A549 (cell line): ENCODE data around the gene KIAA0753. TPM values are rescaled to one million over a fixed set of nuclear protein-coding genes. Genes with fewer than 3 reads are reported as not detected.

Experiments used
- ATAC-seq, 2 experiments: fragments of 200-7000 bp in 1 of 2; fragments of >200 bp in 1 of 2; cut with Nextera tagmentation in 1 of 2; cut with Tn5 transposase in 1 of 2; 3 replicates each; pipeline versions ENCODE4 v1.8.0 to v1.9.1; 2018 to 2020; ENCODE audit warnings: mild to moderate bottlenecking in 1 of 2, moderate library complexity in 1 of 2
- CTCF ChIA-PET: fragments of 300-600 bp; sonication (Branson Sonifier 250); formaldehyde crosslinking; extraction: SDS; loops from one replicate; lab custom pipeline; 2021; ENCODE audit warnings: antibody characterized with exemption, inconsistent platforms; lab: Yijun Ruan, JAX
- POLR2A ChIA-PET: fragments of 350-600 bp; formaldehyde crosslinking; extraction: SDS; loops from one replicate; lab custom pipeline; 2021; ENCODE audit warnings: antibody characterized with exemption, inconsistent platforms; lab: Yijun Ruan, JAX
- DNase-seq, 2 experiments: peaks; one replicate each; pipeline versions ENCODE4 v3.0.0 to v3.0.0-alpha.2; 2011 to 2016; ENCODE audit warnings: low read depth in 1 of 2, low spot score in 1 of 2
- FAIRE-seq: peaks from 2 replicates; lab custom pipeline; 2011; peaks lifted over from hg19 to GRCh38; lab: Jason Lieb, UNC
- H3K27ac ChIP-seq, 2 experiments: fragments of >200 bp; sonication (Bioruptor Twin); formaldehyde crosslinking; 3 replicates each; pipeline ENCODE4 v1.5.1; 2016 to 2017
- H3K4me1 ChIP-seq: fragments of >200 bp; sonication (Bioruptor Twin); formaldehyde crosslinking; 3 replicates; pipeline ENCODE4 v1.6.1; 2016
- H3K4me2 ChIP-seq: fragments of >200 bp; sonication (Bioruptor Twin); formaldehyde crosslinking; 3 replicates; pipeline ENCODE4 v1.6.1; 2016
- H3K4me3 ChIP-seq: fragments of >200 bp; sonication (Bioruptor Twin); formaldehyde crosslinking; 3 replicates; pipeline ENCODE4 v1.5.1; 2016
- H3K9me3 ChIP-seq: fragments of >200 bp; sonication (Bioruptor Twin); formaldehyde crosslinking; 3 replicates; pipeline ENCODE4 v1.6.1; 2016
- BHLHE40 ChIP-seq: IDR thresholded peaks from 2 replicates; pipeline ENCODE4 v1.6.1; 2012; ENCODE audit warnings: low read depth, low read length, inconsistent platforms
- CBX2 ChIP-seq: fragments of 200-600 bp; sonication (generic); IDR thresholded peaks from 2 replicates; pipeline ENCODE4 v1.6.1; 2016; ENCODE audit warnings: low read depth, mild to moderate bottlenecking, borderline replicate concordance
- CHD2 ChIP-seq: fragments of 150-350 bp; IDR thresholded peaks from 2 replicates; pipeline ENCODE4 v1.6.1; 2014; ENCODE audit warnings: low read length; ENCODE audit not compliant: partially characterized antibody
- CHD4 ChIP-seq: fragments of 200-600 bp; sonication (generic); IDR thresholded peaks from 2 replicates; pipeline ENCODE4 v1.6.1; 2016; ENCODE audit warnings: antibody characterized with exemption, mild to moderate bottlenecking, borderline replicate concordance
- EP300 ChIP-seq, 2 experiments: fragments of >200 bp; sonication (Bioruptor Twin); formaldehyde crosslinking; IDR thresholded peaks; 2 replicates in 1 of 2; 3 replicates in 1 of 2; pipeline ENCODE4 v1.6.1; 2016 to 2017
- ESRRA ChIP-seq: fragments of 150-350 bp; IDR thresholded peaks from 2 replicates; pipeline ENCODE4 v1.6.1; 2014; ENCODE audit warnings: mild to moderate bottlenecking, low read length, borderline replicate concordance
- FOXS1 ChIP-seq: fragments of 250-450 bp; sonication (Bioruptor Pico); IDR thresholded peaks from 2 replicates; pipeline ENCODE4 v1.5.0; 2020; ENCODE audit warnings: mild to moderate bottlenecking, moderate library complexity
- GATA3 ChIP-seq: IDR thresholded peaks from 2 replicates; pipeline ENCODE4 v1.6.1; 2012; ENCODE audit warnings: borderline replicate concordance
- HDAC2 ChIP-seq: fragments of 200-600 bp; sonication (generic); IDR thresholded peaks from 2 replicates; pipeline ENCODE4 v1.6.1; 2016
- HEYL ChIP-seq: fragments of 250-450 bp; sonication (Bioruptor Pico); IDR thresholded peaks from 2 replicates; pipeline ENCODE4 v1.8.0; 2021; ENCODE audit warnings: mild to moderate bottlenecking, moderate library complexity
- HOXB13 ChIP-seq: fragments of 250-450 bp; sonication (Bioruptor Pico); IDR thresholded peaks from 2 replicates; pipeline ENCODE4 v1.5.0; 2020; ENCODE audit warnings: low read depth, mild to moderate bottlenecking, moderate library complexity
- HOXB5 ChIP-seq: fragments of 250-450 bp; sonication (Bioruptor Pico); IDR thresholded peaks from 2 replicates; pipeline ENCODE4 v1.5.0; 2020; ENCODE audit warnings: mild to moderate bottlenecking, moderate library complexity
- JUNB ChIP-seq: fragments of >200 bp; sonication (Bioruptor Twin); formaldehyde crosslinking; IDR thresholded peaks from 2 replicates; pipeline ENCODE4 v1.6.1; 2016
- NFE2L2 ChIP-seq: fragments of 150-350 bp; conservative IDR thresholded peaks from 2 replicates; pipeline ENCODE4 v1.6.1; 2014; ENCODE audit warnings: low read length
- NPAS2 ChIP-seq: fragments of 250-450 bp; sonication (Bioruptor Pico); IDR thresholded peaks from 2 replicates; pipeline ENCODE4 v1.8.0; 2022; ENCODE audit warnings: mild to moderate bottlenecking, moderate library complexity, borderline replicate concordance
- RAD21 ChIP-seq, 2 experiments: fragments of >200 bp in 1 of 2; sonication (Bioruptor Twin) in 1 of 2; formaldehyde crosslinking in 1 of 2; IDR thresholded peaks in 1 of 2; conservative IDR thresholded peaks in 1 of 2; 2 replicates in 1 of 2; 3 replicates in 1 of 2; pipeline ENCODE4 v1.6.1; 2012 to 2018; ENCODE audit warnings: inconsistent platforms in 1 of 2
- RARB ChIP-seq: fragments of 250-450 bp; sonication (Bioruptor Pico); IDR thresholded peaks from 2 replicates; pipeline ENCODE4 v1.8.0; 2021; ENCODE audit warnings: mild to moderate bottlenecking, moderate library complexity
- RCOR1 ChIP-seq: fragments of 150-350 bp; IDR thresholded peaks from 2 replicates; pipeline ENCODE4 v1.6.1; 2014; ENCODE audit warnings: antibody characterized with exemption, low read length, low read depth
- SMC3 ChIP-seq: fragments of >200 bp; sonication (Bioruptor Twin); formaldehyde crosslinking; IDR thresholded peaks from 3 replicates; pipeline ENCODE4 v1.6.1; 2018; ENCODE audit warnings: inconsistent platforms
- SREBF2 ChIP-seq: fragments of 450-650 bp; IDR thresholded peaks from 2 replicates; pipeline ENCODE4 v1.6.1; 2014; ENCODE audit warnings: mild to moderate bottlenecking, moderate library complexity
- TFCP2L1 ChIP-seq: fragments of 250-450 bp; sonication (Bioruptor Pico); IDR thresholded peaks from 2 replicates; pipeline ENCODE4 v1.5.0; 2021; ENCODE audit warnings: mild to moderate bottlenecking
- TP53 ChIP-seq: fragments of 250-450 bp; sonication (Bioruptor Pico); IDR thresholded peaks from 2 replicates; pipeline ENCODE4 v1.5.0; 2021; ENCODE audit warnings: mild to moderate bottlenecking, moderate library complexity
- WGBS: methylation state at CpG from one replicate; pipeline ENCODE4 v1.1.6; 2017; ENCODE audit errors: missing lambda C conversion rate; 5-methylcytosine and 5-hydroxymethylcytosine counted together
- polyA plus RNA-seq, 4 experiments: library from polyadenylated mRNA; depleted of rRNA in 3 of 4; stranded (reverse); fragments of >200 nt; fragmentation: RNase III in 1 of 4; extraction: RNeasy Plus Mini Kit Qiagen cat#74134 plus additional on column Dnase treatment in 1 of 4; gene quantifications; 2 replicates in 3 of 4; 3 replicates in 1 of 4; pipeline ENCODE4 v1.2.3, GENCODE V29; 2011 to 2017
- TF ChIP-seq, protein P1 (sequence below): fragments of >200 bp; sonication (Bioruptor Twin); formaldehyde crosslinking; IDR thresholded peaks from 3 replicates; pipeline ENCODE4 v1.6.1; 2016
- TF ChIP-seq, protein P2 (sequence below): fragments of 150-350 bp; IDR thresholded peaks from 2 replicates; pipeline ENCODE4 v1.6.1; 2014; ENCODE audit warnings: low read depth, mild to moderate bottlenecking, low read length
- TF ChIP-seq, protein P3 (sequence below): fragments of 200-600 bp; sonication (generic); IDR thresholded peaks from 2 replicates; pipeline ENCODE4 v1.6.1; 2016; ENCODE audit warnings: antibody characterized with exemption, mild to moderate bottlenecking, moderate library complexity

KIAA0753 gene
- polyA plus RNA-seq, 2 of the 4 experiments (the other 2 are of a cell fraction), result 13.6 to 15.2 TPM

DNA sequence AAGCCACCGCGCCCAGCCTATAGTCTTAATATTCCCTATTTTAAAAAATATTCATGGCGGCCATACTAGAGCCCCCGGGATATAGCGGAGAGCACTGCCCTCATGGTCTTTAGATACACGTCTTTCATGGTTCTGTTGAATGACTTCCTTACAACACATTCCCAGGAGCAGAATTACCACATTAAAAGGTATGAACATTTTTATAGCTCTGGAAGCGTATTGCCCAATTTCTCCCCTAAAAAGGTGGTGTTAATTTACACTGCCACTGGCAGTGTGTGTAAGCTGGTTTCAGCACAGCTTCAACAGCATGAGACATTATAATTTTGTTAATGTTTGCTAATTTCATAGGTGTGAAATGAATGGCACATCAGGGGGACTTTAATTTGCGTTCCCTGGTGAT, 30.1 kb upstream of the KIAA0753 start:
- Histone ChIP-seq H3K27ac (no peak overlapping the region), H3K4me2 (no peak overlapping the region), H3K4me3 (no peak overlapping the region), H3K4me1 (peaks cover 4% of the 10 kb centered on the region; the same call in 1 of the 3 replicates), H3K9me3 (no peaks in the 10 kb centered on the region)
- ChIA-PET CTCF (interaction anchor here (0.5 to 17.8 kb wide), 7 partner anchors 9 to 335 kb away, joined by 3 to 293 read pairs (median 5); partner anchors contain the start of genes RNASEK and SLC13A5), POLR2A (no interaction called here)
- FAIRE-seq, result no peak
- no peak for ATAC-seq
- WGBS, result 91% methylated on average over 8 of the region's 8 CpGs
- TF ChIP-seq GATA3 (no peak), ESRRA (no peak), CHD2 (no peak), HEYL (CRISPR knock-in tag) (no peak), HOXB5 (CRISPR knock-in tag) (no peak), RARB (no peak), SMC3 (no peak), FOXS1 (CRISPR knock-in tag) (no peak), HOXB13 (CRISPR knock-in tag) (no peak), SREBF2 (no peak), HDAC2 (no peak)
- TF ChIP-seq, protein P1, sequence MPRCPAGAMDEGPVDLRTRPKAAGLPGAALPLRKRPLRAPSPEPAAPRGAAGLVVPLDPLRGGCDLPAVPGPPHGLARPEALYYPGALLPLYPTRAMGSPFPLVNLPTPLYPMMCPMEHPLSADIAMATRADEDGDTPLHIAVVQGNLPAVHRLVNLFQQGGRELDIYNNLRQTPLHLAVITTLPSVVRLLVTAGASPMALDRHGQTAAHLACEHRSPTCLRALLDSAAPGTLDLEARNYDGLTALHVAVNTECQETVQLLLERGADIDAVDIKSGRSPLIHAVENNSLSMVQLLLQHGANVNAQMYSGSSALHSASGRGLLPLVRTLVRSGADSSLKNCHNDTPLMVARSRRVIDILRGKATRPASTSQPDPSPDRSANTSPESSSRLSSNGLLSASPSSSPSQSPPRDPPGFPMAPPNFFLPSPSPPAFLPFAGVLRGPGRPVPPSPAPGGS, result no peak
- TF ChIP-seq, protein P2, sequence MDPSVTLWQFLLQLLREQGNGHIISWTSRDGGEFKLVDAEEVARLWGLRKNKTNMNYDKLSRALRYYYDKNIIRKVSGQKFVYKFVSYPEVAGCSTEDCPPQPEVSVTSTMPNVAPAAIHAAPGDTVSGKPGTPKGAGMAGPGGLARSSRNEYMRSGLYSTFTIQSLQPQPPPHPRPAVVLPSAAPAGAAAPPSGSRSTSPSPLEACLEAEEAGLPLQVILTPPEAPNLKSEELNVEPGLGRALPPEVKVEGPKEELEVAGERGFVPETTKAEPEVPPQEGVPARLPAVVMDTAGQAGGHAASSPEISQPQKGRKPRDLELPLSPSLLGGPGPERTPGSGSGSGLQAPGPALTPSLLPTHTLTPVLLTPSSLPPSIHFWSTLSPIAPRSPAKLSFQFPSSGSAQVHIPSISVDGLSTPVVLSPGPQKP, result no peak
- no peak for DNase-seq

DNA sequence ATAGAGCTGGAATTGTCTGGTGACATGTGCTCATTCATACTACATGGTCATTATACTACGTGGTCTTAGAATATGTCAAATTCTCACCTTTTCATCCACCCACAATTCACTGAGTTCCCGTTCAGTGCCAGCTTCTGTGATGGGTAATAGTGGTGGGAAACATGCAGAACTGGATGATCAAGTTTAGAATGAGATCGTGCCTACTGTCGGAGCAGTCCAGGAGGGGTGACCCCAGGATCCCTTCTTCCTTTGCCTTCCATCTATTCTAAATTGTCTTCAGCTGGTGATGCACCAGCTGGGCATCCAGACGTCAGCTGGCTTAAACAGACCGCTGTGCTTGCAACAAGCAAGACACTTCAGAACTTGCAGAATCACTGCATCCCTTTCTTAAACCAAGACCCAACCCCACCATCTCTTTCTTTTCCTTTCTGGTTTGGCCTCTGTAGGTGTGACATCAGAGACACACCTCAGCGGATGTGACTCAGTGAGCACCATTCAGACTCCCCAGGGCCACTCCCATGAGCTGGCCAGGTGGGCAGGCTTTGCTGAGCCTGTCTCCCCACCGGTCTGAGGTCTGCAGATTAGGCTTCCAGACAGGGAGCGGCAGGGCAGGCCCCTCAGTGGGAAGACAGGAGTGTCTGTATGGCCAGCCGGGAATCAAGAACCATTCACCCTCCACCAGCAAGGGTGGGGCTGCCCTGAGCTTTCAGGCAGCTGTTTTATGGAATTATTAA, 29.1 kb upstream of the KIAA0753 start:
- WGBS, result 51% methylated on average over 10 of the region's 10 CpGs
- POLR2A ChIA-PET, result no interaction called here
- H3K4me2 ChIP-seq, result 0 out of 3 replicates have a peak overlapping the region, but pooled peaks have one; percentile 11
- TF ChIP-seq GATA3, result no peak
- no peak for TF ChIP-seq TP53 (CRISPR knock-in tag)
- TF ChIP-seq RCOR1, result no peak
- TF ChIP-seq, all 56 proteins: peak for 0
- CTCF ChIA-PET, result interaction anchor here (0.5 to 17.8 kb wide), 12 partner anchors 24 to 352 kb away, joined by 3 to 293 read pairs (median 6); partner anchors contain the start of genes RNASEK and SLC13A5
- Histone ChIP-seq H3K4me1 (peaks cover 4% of the 10 kb centered on the region; the same call in 1 of the 3 replicates), H3K9me3 (no peaks in the 10 kb centered on the region), H3K27ac (no peak overlapping the region), H3K4me3 (no peak overlapping the region)
- DNase-seq (peak in 1 of 2 experiments; percentile 48), ATAC-seq (no peak), FAIRE-seq (peak; percentile 54)

DNA sequence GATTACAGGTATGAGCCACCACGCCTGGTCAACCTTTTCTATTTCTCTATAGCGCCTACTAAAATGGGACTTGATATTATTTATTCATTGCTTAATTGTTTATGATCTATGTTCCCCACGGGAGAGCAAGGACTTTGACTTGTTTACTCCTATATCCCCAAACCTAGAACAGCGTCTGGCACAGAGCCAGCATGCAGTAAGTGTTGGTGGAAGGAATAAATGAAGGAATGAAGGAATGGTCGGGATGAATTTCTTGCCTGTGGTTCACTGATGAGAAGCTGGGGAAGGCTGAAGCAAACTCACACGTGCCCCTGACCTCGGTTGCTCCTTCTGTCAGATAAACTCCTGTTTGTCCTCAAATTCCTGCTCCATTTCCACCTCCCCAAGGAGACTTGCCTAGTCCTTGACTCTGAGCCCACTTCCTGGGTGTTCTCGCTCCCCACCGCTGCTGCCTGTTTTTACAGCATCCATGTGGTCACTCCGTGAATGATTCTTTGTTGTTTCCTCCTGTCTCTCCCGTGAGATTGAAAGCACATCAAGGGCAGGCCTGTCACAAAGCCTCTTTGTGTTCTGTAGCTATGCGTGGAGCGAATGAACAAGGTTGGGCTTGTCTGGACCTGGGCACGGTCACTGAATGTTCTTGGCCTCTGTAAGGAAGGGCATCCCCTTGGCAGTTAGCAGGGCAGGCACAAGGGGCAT, 28.4 kb upstream of the KIAA0753 start:
- no peak overlapping the region for H3K4me3 ChIP-seq
- no peak overlapping the region for H3K4me2 ChIP-seq
- DNase-seq (no peak), FAIRE-seq (no peak), ATAC-seq (no peak)
- H3K9me3 ChIP-seq, result no peaks in the 10 kb centered on the region
- H3K4me1 ChIP-seq, result peaks cover 4% of the 10 kb centered on the region; the same call in 1 of the 3 replicates
- no peak for TF ChIP-seq GATA3
- TF ChIP-seq TP53 (CRISPR knock-in tag), result no peak
- TF ChIP-seq NFE2L2, result no peak
- no peak for TF ChIP-seq NPAS2
- TF ChIP-seq EP300 (IDR thresholded peaks at IDR 0.05), result no peak
- no peak for TF ChIP-seq RAD21 (conservative IDR thresholded peaks at IDR 0.05 in 1 of 2, IDR thresholded peaks at IDR 0.05 in 1 of 2)
- TF ChIP-seq CBX2, result no peak
- no peak for TF ChIP-seq TFCP2L1 (CRISPR knock-in tag)
- TF ChIP-seq, protein P3, sequence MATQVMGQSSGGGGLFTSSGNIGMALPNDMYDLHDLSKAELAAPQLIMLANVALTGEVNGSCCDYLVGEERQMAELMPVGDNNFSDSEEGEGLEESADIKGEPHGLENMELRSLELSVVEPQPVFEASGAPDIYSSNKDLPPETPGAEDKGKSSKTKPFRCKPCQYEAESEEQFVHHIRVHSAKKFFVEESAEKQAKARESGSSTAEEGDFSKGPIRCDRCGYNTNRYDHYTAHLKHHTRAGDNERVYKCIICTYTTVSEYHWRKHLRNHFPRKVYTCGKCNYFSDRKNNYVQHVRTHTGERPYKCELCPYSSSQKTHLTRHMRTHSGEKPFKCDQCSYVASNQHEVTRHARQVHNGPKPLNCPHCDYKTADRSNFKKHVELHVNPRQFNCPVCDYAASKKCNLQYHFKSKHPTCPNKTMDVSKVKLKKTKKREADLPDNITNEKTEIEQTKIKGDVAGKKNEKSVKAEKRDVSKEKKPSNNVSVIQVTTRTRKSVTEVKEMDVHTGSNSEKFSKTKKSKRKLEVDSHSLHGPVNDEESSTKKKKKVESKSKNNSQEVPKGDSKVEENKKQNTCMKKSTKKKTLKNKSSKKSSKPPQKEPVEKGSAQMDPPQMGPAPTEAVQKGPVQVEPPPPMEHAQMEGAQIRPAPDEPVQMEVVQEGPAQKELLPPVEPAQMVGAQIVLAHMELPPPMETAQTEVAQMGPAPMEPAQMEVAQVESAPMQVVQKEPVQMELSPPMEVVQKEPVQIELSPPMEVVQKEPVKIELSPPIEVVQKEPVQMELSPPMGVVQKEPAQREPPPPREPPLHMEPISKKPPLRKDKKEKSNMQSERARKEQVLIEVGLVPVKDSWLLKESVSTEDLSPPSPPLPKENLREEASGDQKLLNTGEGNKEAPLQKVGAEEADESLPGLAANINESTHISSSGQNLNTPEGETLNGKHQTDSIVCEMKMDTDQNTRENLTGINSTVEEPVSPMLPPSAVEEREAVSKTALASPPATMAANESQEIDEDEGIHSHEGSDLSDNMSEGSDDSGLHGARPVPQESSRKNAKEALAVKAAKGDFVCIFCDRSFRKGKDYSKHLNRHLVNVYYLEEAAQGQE, result no peak
- no peak for TF ChIP-seq BHLHE40
- no peak for TF ChIP-seq JUNB
- TF ChIP-seq, protein P1, result no peak
- TF ChIP-seq CHD4, result no peak
- WGBS, result 70% methylated on average over 14 of the region's 14 CpGs
- ChIA-PET POLR2A (no interaction called here), CTCF (interaction anchor here (0.9 to 17.8 kb wide), 10 partner anchors 9 to 353 kb away, joined by 3 to 293 read pairs (median 7); partner anchors contain the start of genes RNASEK and SLC13A5)
- H3K27ac ChIP-seq, result no peak overlapping the region
